Left ventricle myocardium inferior (tissue), 1 donor: Measurements from ENCODE around the gene COA1. TPM values are rescaled to one million over a fixed set of nuclear protein-coding genes. Genes with fewer than 3 reads are reported as not detected.

ENCODE experiments used
- DNase-seq: peaks from one replicate; pipeline ENCODE4 v3.0.0-alpha.2; 2020
- H3K27ac ChIP-seq: fragments of 200-600 bp; replicated peaks from 2 replicates; pipeline ENCODE4 v1.8.0; 2021
- H3K27me3 ChIP-seq: fragments of 200-600 bp; 2 replicates; pipeline ENCODE4 v1.8.0; 2021; ENCODE audit warnings: low read depth
- H3K36me3 ChIP-seq: fragments of 200-600 bp; 2 replicates; pipeline ENCODE4 v1.8.0; 2021
- H3K4me1 ChIP-seq: fragments of 200-600 bp; 2 replicates; pipeline ENCODE4 v1.8.0; 2021
- H3K4me3 ChIP-seq: fragments of 200-600 bp; 2 replicates; pipeline ENCODE4 v1.8.0; 2021; ENCODE audit warnings: mild to moderate bottlenecking, moderate library complexity
- H3K9me3 ChIP-seq: fragments of 200-600 bp; replicated peaks from 2 replicates; pipeline ENCODE4 v1.8.0; 2021
- intact Hi-C: fragments of 100-400 bp; cut with micrococcal nuclease; formaldehyde crosslinking; loops from one replicate; pipeline ENCODE4 v1.11.0; 2022
- total RNA-seq: library from RNA; stranded (reverse); fragmentation: NEBNext Ultra II Directional; extraction: Animal tissue kit (Norgen Biotek cat#: 25700); gene quantifications from one replicate; pipeline ENCODE4 v1.2.1, GENCODE V29; 2021
- TF ChIP-seq, protein P1 (sequence below): fragments of 200-600 bp; IDR thresholded peaks from 2 replicates; pipeline ENCODE4 v1.8.0; 2021; ENCODE audit warnings: antibody characterized with exemption, mild to moderate bottlenecking, borderline replicate concordance
- donor health status: DM: no; HTN: yes; CAD: no; lungs with severe emphysema.

Gene COA1
- total RNA-seq, 1 donor from 2014 or later: 76.5 TPM

DNA sequence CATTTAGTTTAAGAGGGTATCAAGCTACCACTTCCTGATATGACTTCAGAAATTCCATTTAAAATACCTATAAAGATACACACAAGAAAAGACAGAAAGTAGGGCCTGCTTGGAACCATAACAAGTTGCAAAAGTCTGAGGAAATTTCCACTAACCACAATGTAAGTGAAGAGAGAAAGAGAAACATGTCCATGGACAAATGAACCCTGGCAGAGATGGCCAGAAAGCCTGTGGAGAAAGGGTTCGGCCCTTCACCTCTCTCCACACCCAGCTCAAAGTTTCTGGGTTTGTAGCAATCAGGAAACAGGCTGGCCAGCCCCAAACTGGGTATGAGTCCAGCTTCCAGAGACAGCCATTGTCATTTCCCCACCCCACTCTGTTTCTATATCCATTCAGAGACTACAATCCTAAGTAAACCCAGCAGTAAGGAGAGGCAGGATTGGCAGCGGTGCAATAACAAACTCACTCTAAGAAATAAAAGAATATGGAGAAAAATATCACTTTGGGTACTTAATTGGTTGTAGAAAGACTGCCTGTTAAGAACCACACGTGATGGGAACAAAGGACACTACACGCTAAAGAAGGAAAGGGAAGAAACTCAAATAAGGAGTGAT lies 75.3 kb downstream of the COA1 start:
- intact Hi-C loops: no loop called here
- Histone ChIP-seq H3K27ac (no peak overlapping the region), H3K4me1 (peaks cover 37% of the 10 kb centered on the region), H3K9me3 (no peaks in the 10 kb centered on the region), H3K27me3 (no peaks in the 10 kb centered on the region), H3K4me3 (no peak overlapping the region), H3K36me3 (peaks cover 3% of the 10 kb centered on the region)
- DNase-seq: no peak
- TF ChIP-seq, protein P1, sequence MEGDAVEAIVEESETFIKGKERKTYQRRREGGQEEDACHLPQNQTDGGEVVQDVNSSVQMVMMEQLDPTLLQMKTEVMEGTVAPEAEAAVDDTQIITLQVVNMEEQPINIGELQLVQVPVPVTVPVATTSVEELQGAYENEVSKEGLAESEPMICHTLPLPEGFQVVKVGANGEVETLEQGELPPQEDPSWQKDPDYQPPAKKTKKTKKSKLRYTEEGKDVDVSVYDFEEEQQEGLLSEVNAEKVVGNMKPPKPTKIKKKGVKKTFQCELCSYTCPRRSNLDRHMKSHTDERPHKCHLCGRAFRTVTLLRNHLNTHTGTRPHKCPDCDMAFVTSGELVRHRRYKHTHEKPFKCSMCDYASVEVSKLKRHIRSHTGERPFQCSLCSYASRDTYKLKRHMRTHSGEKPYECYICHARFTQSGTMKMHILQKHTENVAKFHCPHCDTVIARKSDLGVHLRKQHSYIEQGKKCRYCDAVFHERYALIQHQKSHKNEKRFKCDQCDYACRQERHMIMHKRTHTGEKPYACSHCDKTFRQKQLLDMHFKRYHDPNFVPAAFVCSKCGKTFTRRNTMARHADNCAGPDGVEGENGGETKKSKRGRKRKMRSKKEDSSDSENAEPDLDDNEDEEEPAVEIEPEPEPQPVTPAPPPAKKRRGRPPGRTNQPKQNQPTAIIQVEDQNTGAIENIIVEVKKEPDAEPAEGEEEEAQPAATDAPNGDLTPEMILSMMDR: no peak

GRCh38 chr7:43653466-43653865 lies 75.9 kb downstream of the COA1 start:
- intact Hi-C loops: no loop called here
- H3K4me1 ChIP-seq: peaks cover 39% of the 10 kb centered on the region
- no peak for DNase-seq

GRCh38 chr7:43652364-43652763 lies 77.0 kb downstream of the COA1 start:
- H3K9me3 ChIP-seq: no peaks in the 10 kb centered on the region
- H3K27ac ChIP-seq: no peak overlapping the region
- peaks cover 3% of the 10 kb centered on the region for H3K36me3 ChIP-seq
- no peak for DNase-seq
- intact Hi-C loops: no loop called here
- H3K27me3 ChIP-seq: no peaks in the 10 kb centered on the region
- no peak overlapping the region for H3K4me3 ChIP-seq
- peaks cover 50% of the 10 kb centered on the region for H3K4me1 ChIP-seq
- TF ChIP-seq, protein P1: no peak

More at GRCh38 chr7:43653466-43653865, 75.9 kb downstream of the COA1 start:
- Histone ChIP-seq H3K27me3 (no peaks in the 10 kb centered on the region), H3K4me3 (no peak overlapping the region), H3K36me3 (peaks cover 3% of the 10 kb centered on the region), H3K9me3 (no peaks in the 10 kb centered on the region), H3K27ac (no peak overlapping the region)
- TF ChIP-seq, protein P1: no peak

DNA sequence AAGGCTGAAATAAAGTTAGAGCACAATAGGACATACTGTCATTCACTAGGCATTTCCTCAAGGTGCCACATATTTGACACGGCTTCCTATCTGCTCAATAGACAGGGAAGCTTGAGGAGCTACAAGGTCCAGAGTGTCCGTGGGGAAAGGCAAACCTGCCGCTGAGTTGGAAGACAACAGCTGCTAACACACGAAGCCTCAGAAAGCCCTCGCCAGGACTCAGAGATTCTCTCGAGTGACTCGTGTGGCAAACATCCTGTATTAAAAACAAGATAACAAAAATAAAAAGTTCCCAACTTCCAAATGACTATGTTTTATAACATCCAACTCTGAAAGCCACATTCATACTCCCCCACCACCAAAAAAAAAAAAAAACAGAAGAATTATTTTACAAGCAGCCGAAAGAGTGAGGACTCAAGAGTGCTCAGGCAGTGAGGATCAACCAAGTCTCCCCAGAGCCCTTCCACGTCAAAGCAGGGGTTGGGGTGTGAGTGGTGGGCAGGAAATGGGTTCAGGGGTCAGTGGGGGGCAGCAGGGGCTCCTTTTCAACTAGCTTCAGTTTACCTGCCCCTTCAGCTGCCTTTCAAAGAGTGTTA lies 78.8 kb downstream of the COA1 start:
- TF ChIP-seq, protein P1: no peak
- Histone ChIP-seq H3K4me3 (no peak overlapping the region), H3K4me1 (peaks cover 68% of the 10 kb centered on the region)

DNA sequence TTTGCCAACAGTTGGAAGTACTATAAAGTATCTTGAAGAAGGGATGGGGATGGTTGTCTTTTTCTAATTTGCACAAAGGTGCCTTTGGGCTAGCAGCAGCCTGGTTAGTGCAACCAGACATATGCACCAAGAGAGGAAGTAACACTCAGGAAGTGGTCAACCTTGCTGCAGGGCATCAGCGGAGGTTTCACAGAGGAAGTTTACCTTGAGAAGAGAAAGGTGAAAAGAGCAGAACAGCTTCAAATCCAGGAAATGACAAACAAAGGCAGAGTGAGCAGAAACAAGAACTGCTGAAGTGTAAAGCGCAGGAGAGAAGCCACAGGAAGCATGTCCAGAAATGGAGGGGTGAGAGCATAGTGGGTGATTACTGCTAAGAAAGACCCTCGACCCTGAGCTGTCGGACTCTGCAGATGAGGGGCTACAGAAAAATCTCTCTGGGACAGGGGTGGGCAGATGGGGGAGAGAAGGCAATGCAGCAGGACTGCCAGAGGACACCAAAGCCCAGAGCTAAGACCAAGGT lies 79.5 kb downstream of the COA1 start:
- intact Hi-C loops: no loop called here
- peak overlapping the region; percentile 93 for H3K27ac ChIP-seq
- no peaks in the 10 kb centered on the region for H3K9me3 ChIP-seq
- TF ChIP-seq, protein P1: no peak
- no peak for DNase-seq
- H3K27me3 ChIP-seq: no peaks in the 10 kb centered on the region
- no peak overlapping the region for H3K4me3 ChIP-seq
- peaks cover 75% of the 10 kb centered on the region for H3K4me1 ChIP-seq
- no peaks in the 10 kb centered on the region for H3K36me3 ChIP-seq

More for the DNA sequence above, 78.8 kb downstream of the COA1 start:
- intact Hi-C loops: no loop called here
- no peaks in the 10 kb centered on the region for H3K36me3 ChIP-seq
- no peaks in the 10 kb centered on the region for H3K9me3 ChIP-seq
- H3K27ac ChIP-seq: peak overlapping the region; percentile 93
- no peak for DNase-seq
- no peaks in the 10 kb centered on the region for H3K27me3 ChIP-seq
